ENCODE data around the gene TTPAL. TPM values are rescaled to one million over a fixed set of nuclear protein-coding genes. Genes with fewer than 3 reads are reported as not detected.

The TTPAL gene
- polyA plus RNA-seq (2013, experiment 1 of 2; ENCODE audit: insufficient read length): 18.1 TPM
- 18.2 TPM for polyA plus RNA-seq (2013, experiment 2 of 2; ENCODE audit: insufficient read length)

- peak; percentile 82 for DNase-seq
These were observed at the start of gene TTPAL for GRCh38 chr20:44475694-44476560. Gene TTPAL (plus strand): TSS chr20:44475874. CDS start chr20:44480000, 4,126 bp downstream.

- DNase-seq: no peak
These were observed 49.8 kb upstream of the TTPAL start for GRCh38 chr20:44425923-44426322.

GRCh38 chr20:44426879-44427790 is 48.5 kb upstream of the TTPAL start:
- no peak for DNase-seq

- DNase-seq: no peak
These were observed 47.9 kb upstream of the TTPAL start for GRCh38 chr20:44427804-44428173.

GRCh38 chr20:44428174-44429016 is 47.3 kb upstream of the TTPAL start:
- DNase-seq: no peak

GRCh38 chr20:44429017-44429339 is 46.7 kb upstream of the TTPAL start:
- DNase-seq: no peak

GRCh38 chr20:44429419-44430269 is 46.0 kb upstream of the TTPAL start:
- DNase-seq: no peak

- no peak for DNase-seq
These were observed 45.2 kb upstream of the TTPAL start for GRCh38 chr20:44430270-44431065.

- no peak for DNase-seq
These were observed 44.6 kb upstream of the TTPAL start for GRCh38 chr20:44431118-44431501.

GRCh38 chr20:44431502-44432234 is 44.0 kb upstream of the TTPAL start:
- DNase-seq: no peak

- DNase-seq: no peak
These were observed 42.8 kb upstream of the TTPAL start for GRCh38 chr20:44432618-44433577.

GRCh38 chr20:44433751-44434538 is 41.7 kb upstream of the TTPAL start:
- no peak for DNase-seq

- no peak for DNase-seq
These were observed 39.9 kb upstream of the TTPAL start for GRCh38 chr20:44435630-44436335.

- no peak for DNase-seq
These were observed 39.3 kb upstream of the TTPAL start for GRCh38 chr20:44436393-44436792.

- DNase-seq: no peak
These were observed 38.2 kb upstream of the TTPAL start for GRCh38 chr20:44437497-44437896.

- DNase-seq: no peak
These were observed 36.9 kb upstream of the TTPAL start for GRCh38 chr20:44438782-44439181.

GRCh38 chr20:44439318-44439717 is 36.4 kb upstream of the TTPAL start:
- DNase-seq: no peak
